ENCODE data around the gene EVX2.

The EVX2 gene

DNA sequence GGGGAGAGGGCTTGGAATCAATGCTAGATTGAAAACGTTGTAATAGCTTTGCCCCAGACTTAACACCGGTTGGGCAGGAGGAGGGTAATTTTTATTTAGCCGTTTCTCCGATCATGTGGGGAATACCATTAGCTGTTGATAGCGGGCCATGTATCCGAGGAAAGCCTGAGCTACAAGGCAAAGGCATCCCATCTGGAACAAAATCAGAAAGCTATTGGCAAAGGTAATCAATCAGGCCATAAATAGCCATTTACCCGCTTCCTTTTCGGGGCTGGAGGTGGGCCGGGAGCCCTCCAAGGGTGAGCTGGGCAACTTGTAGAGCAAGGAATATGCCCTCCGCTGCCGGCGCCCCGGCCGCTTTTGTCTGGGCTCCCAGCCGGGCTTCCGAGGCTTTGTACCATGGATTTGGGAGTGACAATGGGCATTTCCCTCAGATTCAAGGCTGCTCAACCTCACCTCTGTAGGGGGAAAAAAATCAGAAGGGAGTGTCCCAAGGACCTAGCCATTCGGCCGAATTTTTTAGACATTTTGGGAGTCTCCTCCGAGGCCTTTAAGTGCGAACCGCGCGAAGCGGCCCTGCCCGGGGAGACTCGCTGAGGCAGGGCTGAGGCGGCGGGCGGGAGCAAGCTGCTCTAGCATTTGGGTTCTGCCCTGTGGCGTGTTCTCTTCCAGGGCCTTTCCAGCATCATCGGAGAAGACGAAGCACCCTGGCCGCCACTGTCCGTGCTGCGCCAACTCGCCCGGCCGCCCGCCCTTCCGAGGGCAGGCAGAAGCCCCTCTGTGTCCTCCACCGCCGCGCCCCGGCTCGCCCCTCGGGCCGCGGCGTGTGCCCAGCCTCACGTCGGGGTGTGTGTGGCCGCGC lies 37.7 kb upstream of the EVX2 start:
- DNase-seq = no peak

- DNase-seq = no peak
Observed at GRCh38 chr2:176120364-176121189, 36.8 kb upstream of the EVX2 start.

DNA sequence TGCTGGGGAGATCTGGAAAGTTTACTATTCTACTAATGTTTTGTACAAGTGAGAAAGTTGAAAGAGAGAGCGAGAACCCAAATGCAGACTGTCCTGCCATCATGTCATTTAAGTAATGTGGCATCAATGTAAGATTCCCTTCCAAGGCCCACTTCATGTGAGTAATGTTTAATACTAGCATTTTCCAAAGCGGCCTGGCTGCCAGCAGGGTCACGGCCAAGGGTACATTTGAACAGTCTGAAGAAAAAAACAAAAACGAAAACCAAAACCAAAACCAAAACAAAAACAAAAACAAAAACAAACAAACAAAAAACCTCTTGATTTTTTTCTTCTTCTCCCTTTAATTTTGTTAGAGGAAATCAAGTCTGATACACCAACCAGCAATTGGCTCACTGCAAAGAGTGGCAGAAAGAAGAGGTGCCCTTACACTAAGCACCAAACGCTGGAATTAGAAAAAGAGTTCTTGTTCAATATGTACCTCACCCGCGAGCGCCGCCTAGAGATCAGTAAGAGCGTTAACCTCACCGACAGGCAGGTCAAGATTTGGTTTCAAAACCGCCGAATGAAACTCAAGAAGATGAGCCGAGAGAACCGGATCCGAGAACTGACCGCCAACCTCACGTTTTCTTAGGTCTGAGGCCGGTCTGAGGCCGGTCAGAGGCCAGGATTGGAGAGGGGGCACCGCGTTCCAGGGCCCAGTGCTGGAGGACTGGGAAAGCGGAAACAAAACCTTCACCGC lies 35.0 kb upstream of the EVX2 start:
- DNase-seq = peak; percentile 13

GRCh38 chr2:176117823-176118371 lies 34.1 kb upstream of the EVX2 start:
- DNase-seq = no peak

GRCh38 chr2:176117162-176117822 lies 33.5 kb upstream of the EVX2 start:
- no peak for DNase-seq

- no peak for DNase-seq
Observed at GRCh38 chr2:176115883-176116813, 32.4 kb upstream of the EVX2 start, which contains the start of gene HOXD10. Gene HOXD10 (plus strand): TSS chr2:176116778. CDS start chr2:176116834, 56 bp downstream.

GRCh38 chr2:176114930-176115625 lies 31.3 kb upstream of the EVX2 start:
- DNase-seq = no peak

DNA sequence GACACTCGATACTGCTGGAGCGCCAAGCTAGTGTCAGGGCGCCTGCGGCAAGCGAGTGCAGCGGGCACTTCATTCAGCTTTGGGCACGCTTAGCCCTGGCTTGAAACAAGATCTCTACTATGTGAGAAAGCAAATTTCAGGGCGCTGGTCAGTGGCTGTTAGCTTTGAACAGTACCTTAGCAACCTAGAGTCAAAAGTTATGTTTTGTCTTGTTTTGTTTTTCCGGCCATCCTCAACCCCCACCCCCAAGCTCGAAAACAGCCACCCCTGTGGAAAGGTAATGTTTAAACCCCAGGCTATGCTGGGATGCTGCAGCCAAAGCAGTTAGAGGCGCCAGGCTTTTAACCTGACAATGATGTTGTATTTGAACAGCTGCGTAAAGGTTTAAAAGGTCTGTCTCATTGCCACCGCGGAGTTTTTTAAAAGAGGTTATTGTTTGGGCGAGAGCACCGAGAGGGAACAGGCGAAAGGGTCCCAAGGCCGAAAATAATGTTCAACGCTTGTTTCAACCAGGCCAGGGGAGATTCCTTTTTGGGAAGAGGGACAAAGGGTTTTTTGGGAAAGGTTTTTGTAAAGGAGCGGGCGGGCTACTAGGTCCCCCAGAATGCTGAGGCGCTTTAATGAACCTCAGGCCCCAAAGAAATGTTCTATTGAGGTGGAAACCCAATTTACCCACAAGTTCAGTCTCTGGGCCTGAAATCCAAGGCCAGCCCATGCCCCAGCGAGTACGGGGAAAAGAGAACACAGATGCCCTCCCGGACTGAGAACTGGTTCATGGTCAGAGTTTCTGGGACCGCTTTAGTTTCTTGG lies 30.6 kb upstream of the EVX2 start:
- DNase-seq = no peak

DNA sequence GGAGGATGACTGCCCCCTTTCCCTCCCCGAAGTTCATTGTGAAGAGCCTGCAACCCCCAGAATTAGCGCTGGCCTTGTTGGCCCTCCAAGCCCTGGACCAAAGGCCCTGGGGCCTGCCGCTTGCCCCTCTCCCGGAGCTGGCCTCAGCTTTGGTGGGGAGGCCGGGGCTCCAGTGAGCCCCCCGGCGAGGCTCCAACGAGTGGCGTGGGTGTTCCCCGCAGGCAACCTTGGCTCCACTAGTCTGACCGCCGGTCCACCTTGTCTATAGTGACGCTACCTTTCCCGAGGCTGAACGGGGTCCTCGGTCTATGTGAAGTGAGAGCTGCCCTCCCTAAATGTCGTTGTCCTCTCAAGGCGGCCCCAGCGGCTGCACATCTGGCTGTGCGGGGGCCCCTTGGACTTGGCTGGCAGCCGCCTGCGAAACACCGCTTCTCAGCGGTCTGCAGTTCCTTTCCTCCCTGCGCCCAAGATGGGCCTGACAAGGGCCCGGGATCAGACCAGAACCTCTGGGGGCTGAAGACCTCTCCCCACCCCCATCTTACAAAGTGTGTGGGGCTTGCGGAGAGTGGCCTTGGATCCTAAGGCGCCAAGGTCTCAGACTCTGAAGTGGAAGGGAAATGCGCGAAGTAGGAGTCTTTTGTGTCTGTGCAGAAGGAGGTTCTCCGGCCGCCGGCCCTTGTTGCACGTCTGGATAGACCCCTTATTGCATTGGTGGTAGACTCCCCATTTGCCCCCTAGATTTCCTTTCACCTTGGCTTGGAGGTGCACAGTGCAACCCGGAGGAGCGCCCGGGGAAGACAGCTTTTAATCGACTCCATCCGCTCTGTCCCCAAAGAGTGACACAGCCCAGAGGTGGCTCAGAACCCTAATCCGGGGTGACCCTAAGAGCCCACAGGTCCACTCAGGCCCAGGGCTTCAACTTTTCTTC lies 28.9 kb upstream of the EVX2 start:
- DNase-seq = no peak

DNA sequence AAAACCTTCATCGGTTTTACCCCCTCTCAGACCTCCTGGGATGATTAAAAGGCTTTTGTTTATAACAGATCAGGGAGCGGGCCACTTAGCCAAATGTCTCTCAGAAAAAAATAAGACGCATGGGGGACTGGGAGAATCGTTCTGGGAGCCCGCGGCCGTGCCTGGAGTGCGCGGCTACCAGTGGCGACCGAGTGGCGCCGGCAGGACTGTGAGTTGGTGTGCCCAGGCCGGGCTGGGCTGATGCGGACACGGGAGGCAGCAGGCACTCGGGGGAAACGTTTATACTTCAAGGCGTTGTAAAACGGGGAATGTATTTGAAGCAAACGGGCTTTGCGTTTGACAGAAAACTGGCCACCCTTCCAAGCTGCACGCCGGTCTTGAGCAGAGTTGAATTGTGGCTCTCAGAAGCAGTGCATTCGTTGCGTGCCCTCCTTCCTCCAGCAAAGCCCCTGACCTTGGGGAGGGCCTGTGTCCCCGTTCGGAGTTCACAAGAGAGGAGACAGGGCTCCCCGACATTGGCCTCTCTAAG lies 28.1 kb upstream of the EVX2 start:
- no peak for DNase-seq

DNA sequence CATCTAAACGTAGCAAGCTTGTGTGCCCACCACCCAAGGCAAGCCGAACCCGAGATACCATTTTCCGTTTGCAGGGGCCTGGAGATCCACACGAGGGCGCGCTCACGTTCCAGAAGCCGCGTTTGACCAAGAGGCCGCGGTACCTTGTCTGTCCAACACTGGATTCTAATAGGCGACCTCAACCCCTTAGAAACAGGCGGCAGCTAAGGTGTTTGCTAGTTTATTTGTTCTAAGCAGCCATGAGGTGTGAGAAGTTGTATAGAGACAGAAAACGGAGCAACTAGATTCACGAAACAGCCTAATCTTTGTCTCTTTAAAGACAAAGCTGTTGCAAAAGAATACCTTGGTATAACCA lies 27.5 kb upstream of the EVX2 start:
- no peak for DNase-seq

DNA sequence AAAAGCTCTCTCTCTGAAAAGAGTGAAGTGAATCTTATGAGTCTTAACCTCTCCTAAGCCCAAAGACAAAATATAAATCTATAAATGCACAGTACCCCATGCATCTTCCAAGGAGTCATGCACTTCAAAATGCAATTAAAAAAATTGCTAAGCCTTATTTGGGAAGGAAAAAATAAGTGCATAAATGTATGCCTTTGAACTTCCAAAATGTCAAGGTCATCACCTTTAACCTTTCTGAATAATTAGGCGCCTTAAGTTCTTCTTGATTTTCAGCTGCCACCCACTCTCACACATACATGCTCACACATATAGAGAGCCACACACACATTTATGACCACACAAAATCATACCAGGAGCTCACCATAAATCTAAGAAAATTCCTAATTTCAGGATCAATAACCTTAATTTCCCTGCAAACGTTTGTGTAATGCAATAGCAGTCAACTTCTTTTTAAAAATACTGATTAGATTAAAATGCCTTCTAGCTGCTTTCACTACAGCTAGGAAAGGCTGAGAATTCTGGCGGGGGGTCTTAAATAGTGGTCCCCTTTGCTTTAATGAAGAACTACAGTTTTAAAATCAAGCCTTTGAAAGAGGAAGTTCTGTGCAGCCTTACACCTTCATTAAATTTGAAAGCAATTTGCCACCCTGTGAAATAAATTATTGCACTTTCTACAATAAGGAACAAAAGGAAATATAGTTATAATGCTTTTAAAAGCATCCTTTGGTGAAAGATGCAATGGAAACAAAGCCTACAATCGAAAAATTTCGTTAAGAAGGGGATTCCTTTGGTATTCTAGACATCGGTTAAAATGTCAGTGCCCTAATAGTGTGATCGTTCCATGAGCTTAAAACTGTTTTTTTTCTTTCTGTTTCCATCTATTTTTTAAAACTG lies 26.9 kb upstream of the EVX2 start:
- no peak for DNase-seq

- no peak for DNase-seq
Observed at GRCh38 chr2:176109946-176110345, 26.2 kb upstream of the EVX2 start.

- DNase-seq = no peak
Observed at GRCh38 chr2:176109192-176109901, 25.6 kb upstream of the EVX2 start.

- DNase-seq = no peak
Observed at GRCh38 chr2:176107731-176108181, 24.0 kb upstream of the EVX2 start.
